SK-N-SH treated with all-trans-retinoic acid at 6 μM for 48 hours (cell line): ENCODE results near the gene DBP.

Experiments
- ATAC-seq: fragments of 200-7000 bp; cut with Tn5 transposase; 3 replicates; pipeline ENCODE4 v1.9.1; 2020; ENCODE audit warnings: mild to moderate bottlenecking, moderate library complexity
- ARNTL ChIP-seq: fragments of 450-650 bp; formaldehyde crosslinking; IDR thresholded peaks from 2 replicates; pipeline ENCODE4 v1.5.0; 2020; ENCODE audit warnings: low read depth, mild to moderate bottlenecking, moderate library complexity, borderline replicate concordance
- BACH2 ChIP-seq: fragments of 250-450 bp; sonication (Bioruptor Pico); IDR thresholded peaks from 2 replicates; pipeline ENCODE4 v1.9.0; 2021; ENCODE audit warnings: mild to moderate bottlenecking, borderline replicate concordance
- CSDC2 ChIP-seq: fragments of 250-450 bp; sonication (Bioruptor Pico); IDR thresholded peaks from 2 replicates; pipeline ENCODE4 v1.5.0; 2020; ENCODE audit warnings: mild to moderate bottlenecking, moderate library complexity
- CSRNP3 ChIP-seq: fragments of 250-450 bp; sonication (Bioruptor Pico); IDR thresholded peaks from 2 replicates; pipeline ENCODE4 v1.5.1; 2021; ENCODE audit warnings: mild to moderate bottlenecking, moderate library complexity
- ESRRG ChIP-seq: fragments of 250-450 bp; sonication (Bioruptor Pico); IDR thresholded peaks from 2 replicates; pipeline ENCODE4 v1.6.1; 2021; ENCODE audit warnings: mild to moderate bottlenecking
- ISL1 ChIP-seq: fragments of 250-450 bp; sonication (Bioruptor Pico); IDR thresholded peaks from 2 replicates; pipeline ENCODE4 v2.1.2; 2022; ENCODE audit warnings: mild to moderate bottlenecking, moderate library complexity
- PATZ1 ChIP-seq: fragments of 250-450 bp; sonication (Bioruptor Pico); IDR thresholded peaks from 2 replicates; pipeline ENCODE4 v1.8.0; 2020; ENCODE audit warnings: mild to moderate bottlenecking, moderate library complexity, borderline replicate concordance
- POU6F1 ChIP-seq: fragments of 250-450 bp; sonication (Bioruptor Pico); IDR thresholded peaks from 2 replicates; pipeline ENCODE4 v1.8.0; 2021; ENCODE audit warnings: low read depth, mild to moderate bottlenecking, moderate library complexity, borderline replicate concordance
- PPARA ChIP-seq: fragments of 250-450 bp; sonication (Bioruptor Pico); IDR thresholded peaks from 2 replicates; pipeline ENCODE4 v1.5.0; 2020; ENCODE audit warnings: mild to moderate bottlenecking, borderline replicate concordance
- RARB ChIP-seq: fragments of 250-450 bp; sonication (Bioruptor Pico); IDR thresholded peaks from 2 replicates; pipeline ENCODE4 v1.8.0; 2021; ENCODE audit warnings: mild to moderate bottlenecking, moderate library complexity
- TCF4 ChIP-seq: fragments of 250-450 bp; sonication (Bioruptor Pico); IDR thresholded peaks from 2 replicates; pipeline ENCODE4 v1.8.0; 2021; ENCODE audit warnings: mild to moderate bottlenecking, moderate library complexity, borderline replicate concordance
- TSHZ2 ChIP-seq: fragments of 250-450 bp; sonication (Bioruptor Pico); IDR thresholded peaks from 2 replicates; pipeline ENCODE4 v1.5.0; 2020; ENCODE audit warnings: mild to moderate bottlenecking, moderate library complexity
- ZC3H10 ChIP-seq: fragments of 250-450 bp; sonication (Bioruptor Pico); IDR thresholded peaks from 2 replicates; pipeline ENCODE4 v1.5.1; 2021; ENCODE audit warnings: mild to moderate bottlenecking, moderate library complexity
- ZFP3 ChIP-seq: fragments of 250-450 bp; sonication (Bioruptor Pico); IDR thresholded peaks from 2 replicates; pipeline ENCODE4 v1.5.0; 2020; ENCODE audit warnings: mild to moderate bottlenecking, moderate library complexity
- ZFP30 ChIP-seq: fragments of 450-650 bp; formaldehyde crosslinking; IDR thresholded peaks from 2 replicates; pipeline ENCODE4 v1.5.0; 2022; ENCODE audit warnings: mild to moderate bottlenecking, moderate library complexity
- ZNF565 ChIP-seq: fragments of 450-650 bp; formaldehyde crosslinking; conservative IDR thresholded peaks from 2 replicates; pipeline ENCODE4 v1.5.0; 2020; ENCODE audit warnings: low read depth, mild to moderate bottlenecking, moderate library complexity
- ZNF70 ChIP-seq: fragments of 450-650 bp; formaldehyde crosslinking; IDR thresholded peaks from 2 replicates; pipeline ENCODE4 v1.5.0; 2020; ENCODE audit warnings: mild to moderate bottlenecking, moderate library complexity
- ZNF8 ChIP-seq: fragments of 450-650 bp; formaldehyde crosslinking; IDR thresholded peaks from 2 replicates; pipeline ENCODE4 v1.5.0; 2020; ENCODE audit warnings: mild to moderate bottlenecking, moderate library complexity

Gene DBP

GRCh38 chr19:48660852-48661710 is 23.9 kb upstream of the DBP start (continued):
- TF ChIP-seq TSHZ2 (CRISPR knock-in tag) (no peak), ZFP3 (no peak), POU6F1 (CRISPR knock-in tag) (no peak), CSDC2 (CRISPR knock-in tag) (no peak)

GRCh38 chr19:48659768-48660167 is 22.6 kb upstream of the DBP start:
- no peak for TF ChIP-seq BACH2 (CRISPR knock-in tag)
- TF ChIP-seq POU6F1 (CRISPR knock-in tag): no peak
- no peak for TF ChIP-seq ZFP30 (CRISPR knock-in tag)
- TF ChIP-seq ZFP3: no peak
- no peak for TF ChIP-seq TSHZ2 (CRISPR knock-in tag)
- TF ChIP-seq ZNF8 (CRISPR knock-in tag): no peak
- no peak for TF ChIP-seq ZC3H10 (CRISPR knock-in tag)
- no peak for TF ChIP-seq PATZ1 (CRISPR knock-in tag)
- no peak for TF ChIP-seq ZNF70 (CRISPR knock-in tag)
- no peak for TF ChIP-seq CSRNP3 (CRISPR knock-in tag)
- no peak for TF ChIP-seq CSDC2 (CRISPR knock-in tag)
- no peak for TF ChIP-seq ZNF565 (CRISPR knock-in tag)
- no peak for TF ChIP-seq PPARA
- no peak for TF ChIP-seq TCF4 (CRISPR knock-in tag)
- ATAC-seq: peak; percentile 39; the same call in 2 of the 3 replicates

GRCh38 chr19:48658483-48658882 is 21.3 kb upstream of the DBP start:
- TF ChIP-seq BACH2 (CRISPR knock-in tag) (no peak), ISL1 (CRISPR knock-in tag) (no peak), PATZ1 (CRISPR knock-in tag) (no peak), ARNTL (CRISPR knock-in tag) (no peak), RARB (CRISPR knock-in tag) (no peak), ZNF8 (CRISPR knock-in tag) (no peak), ZFP3 (no peak), TSHZ2 (CRISPR knock-in tag) (no peak), ESRRG (CRISPR knock-in tag) (no peak)
- no peak for ATAC-seq
